Right lobe of liver (tissue), 6 donors: ENCODE data around the gene TXLNG. TPM values are rescaled to one million over a fixed set of nuclear protein-coding genes. Genes with fewer than 3 reads are reported as not detected.

Experiments
- ATAC-seq, 4 donors: fragments of 200-7000 bp; cut with Tn5 transposase; one replicate each; pipeline ENCODE4 v1.9.1; 2020; ENCODE audit warnings: mild to moderate bottlenecking in 4 of 4, moderate library complexity in 4 of 4
- DNase-seq, 3 donors: peaks; one replicate each; pipeline ENCODE4 v3.0.0-alpha.2; 2020
- H3K27ac ChIP-seq, 3 donors: fragments of 200-600 bp; one replicate each; pipeline ENCODE4 v1.8.0; 2022
- H3K27me3 ChIP-seq, 2 donors: fragments of 200-600 bp; one replicate each; pipeline ENCODE4 v1.8.0; 2022
- H3K36me3 ChIP-seq, 4 donors: fragments of 200-600 bp; sonication (generic) in 1 of 4; one replicate each; pipeline versions ENCODE4 v1.5.1 to v1.8.0; 2017 to 2022; ENCODE audit warnings: control low read depth in 1 of 4
- H3K4me1 ChIP-seq, 4 donors: fragments of 200-600 bp; sonication (generic) in 1 of 4; one replicate each; pipeline versions ENCODE4 v1.5.1 to v1.8.0; 2017 to 2022; ENCODE audit warnings: control low read depth in 1 of 4
- H3K4me3 ChIP-seq, 3 donors: fragments of 200-600 bp; one replicate each; pipeline ENCODE4 v1.8.0; 2022
- H3K9me3 ChIP-seq, 4 donors: fragments of 200-600 bp; sonication (generic) in 1 of 4; one replicate each; pipeline versions ENCODE4 v1.5.1 to v1.8.0; 2017 to 2022; ENCODE audit warnings: control low read depth in 1 of 4
- CTCF ChIP-seq, 4 donors: fragments of 200-600 bp in 3 of 4; fragments of 450-650 bp in 1 of 4; IDR thresholded peaks; one replicate each; pipeline versions ENCODE4 v1.5.1 to v1.8.0; 2016 to 2022; ENCODE audit warnings: antibody characterized with exemption in 4 of 4, mild to moderate bottlenecking in 2 of 4
- POLR2A ChIP-seq: fragments of 450-650 bp; IDR thresholded peaks from one replicate; pipeline ENCODE4 v1.6.1; 2017; ENCODE audit warnings: antibody characterized with exemption, mild to moderate bottlenecking
- WGBS: methylation state at CpG from one replicate; pipeline ENCODE4 v1.1.6; 2018; ENCODE audit warnings: low coverage, low lambda C conversion rate; ENCODE audit not compliant: insufficient coverage; ENCODE audit errors: missing lambda C conversion rate; 5-methylcytosine and 5-hydroxymethylcytosine counted together
- intact Hi-C, 2 donors: fragments of 100-400 bp; cut with DNase I; formaldehyde crosslinking; loops; one replicate each; pipeline versions ENCODE4 v1.11.2 to v1.14.1; 2022
- total RNA-seq, 6 experiments: library from RNA; depleted of rRNA in 2 of 6; stranded (reverse); fragments of >200 nt in 2 of 6; fragmentation: NEBNext Ultra II Directional in 3 of 6; extraction: Animal tissue kit (Norgen Biotek cat#: 25700) in 3 of 6; gene quantifications; one replicate each; pipeline versions ENCODE4 v1.1.0 to v1.2.4, GENCODE V29; 2016 to 2023
- donor health status: DM: no; HTN: yes; CAD: no.
- donor health status: DM: no; HTN: no; CAD: no.
- donor health status: DM: no; HTN: no; CAD: no.
- donor health status: DM: no; HTN: yes; CAD: no.
- donor health status: DM: no; HTN: yes; CAD: no.

The TXLNG gene
- total RNA-seq, 6 experiments from 2014 or later, result 3.9 to 9.3 (median 7.3) TPM

GRCh38 chrX:16827225-16827624 is 41.0 kb downstream of the TXLNG start:
- DNase-seq, result no peak
- H3K9me3 ChIP-seq, result no peaks in the 10 kb centered on the region
- 55% methylated on average over 2 of the region's 2 CpGs for WGBS
- peaks cover 0 to 10% (median 5%) of the 10 kb centered on the region in 4 donors for H3K36me3 ChIP-seq
- ATAC-seq, result peak in 1 of 4 donors; percentile 38
- no peaks in the 10 kb centered on the region for H3K27me3 ChIP-seq
- H3K4me1 ChIP-seq, result peaks cover 0 to 10% (median 1%) of the 10 kb centered on the region in 4 donors
- no peak overlapping the region for H3K27ac ChIP-seq
- intact Hi-C loops, result no loop called here
- H3K4me3 ChIP-seq, result no peak overlapping the region
- TF ChIP-seq CTCF (IDR thresholded peaks at IDR 0.05) (no peak), POLR2A (no peak)

- intact Hi-C loops, result no loop called here
- H3K9me3 ChIP-seq, result no peaks in the 10 kb centered on the region
- no peaks in the 10 kb centered on the region for H3K27me3 ChIP-seq
- peaks cover 0 to 10% (median 5%) of the 10 kb centered on the region in 4 donors for H3K36me3 ChIP-seq
- H3K27ac ChIP-seq, result peak overlapping the region in 1 of 3 donors; percentile 6
- ATAC-seq, result peak in 3 of 4 donors; percentile 15 to 41 (median 18)
- 41% methylated on average over 5 of the region's 6 CpGs for WGBS
- H3K4me3 ChIP-seq, result no peak overlapping the region
- peaks cover 0 to 10% (median 1%) of the 10 kb centered on the region in 4 donors for H3K4me1 ChIP-seq
- DNase-seq, result no peak
- TF ChIP-seq POLR2A (no peak), CTCF (IDR thresholded peaks at IDR 0.05) (no peak)
Measured at GRCh38 chrX:16828124-16828908, 42.0 kb downstream of the TXLNG start.

GRCh38 chrX:16832301-16832700 is 46.0 kb downstream of the TXLNG start:
- Histone ChIP-seq H3K4me3 (no peak overlapping the region), H3K36me3 (peaks cover 0 to 17% (median 8%) of the 10 kb centered on the region in 4 donors), H3K27ac (no peak overlapping the region), H3K4me1 (no peaks in the 10 kb centered on the region), H3K9me3 (no peaks in the 10 kb centered on the region), H3K27me3 (no peaks in the 10 kb centered on the region)
- WGBS, result 77% methylated on average over 5 of the region's 5 CpGs
- ATAC-seq (no peak), DNase-seq (no peak)
- no peak for TF ChIP-seq CTCF (IDR thresholded peaks at IDR 0.05)
- TF ChIP-seq POLR2A, result no peak
- intact Hi-C loops, result no loop called here

GRCh38 chrX:16834806-16835205 is 48.5 kb downstream of the TXLNG start:
- Histone ChIP-seq H3K27ac (no peak overlapping the region), H3K27me3 (no peaks in the 10 kb centered on the region), H3K36me3 (peaks cover 0 to 14% (median 5%) of the 10 kb centered on the region in 4 donors), H3K4me1 (peaks cover 0 to 6% (median 2%) of the 10 kb centered on the region in 4 donors), H3K4me3 (no peak overlapping the region), H3K9me3 (no peaks in the 10 kb centered on the region)
- 93% methylated on average over 6 of the region's 6 CpGs for WGBS
- TF ChIP-seq CTCF (IDR thresholded peaks at IDR 0.05) (no peak), POLR2A (no peak)
- ATAC-seq, result no peak
- no peak for DNase-seq
- intact Hi-C loops, result no loop called here
